Mesendoderm (in vitro differentiated cells): ENCODE data around the gene LHX2.

Experiments used
- DNase-seq: peaks from one replicate; pipeline ENCODE4 v3.0.0; 2013
- H2AK5ac ChIP-seq: 2 replicates; pipeline ENCODE4 v1.6.1; 2013; ENCODE audit warnings: low read length, inconsistent platforms
- H2BK120ac ChIP-seq: 2 replicates; pipeline ENCODE4 v1.6.1; 2013; ENCODE audit warnings: low read depth, mild to moderate bottlenecking, low read length, moderate library complexity, mixed read lengths
- H2BK15ac ChIP-seq: replicated peaks from 2 replicates; pipeline ENCODE4 v1.6.1; 2013; ENCODE audit warnings: low read depth, mild to moderate bottlenecking, moderate library complexity
- H2BK5ac ChIP-seq: 2 replicates; pipeline ENCODE4 v1.6.1; 2013; ENCODE audit warnings: low read length, inconsistent platforms
- H3K18ac ChIP-seq: 2 replicates; pipeline ENCODE4 v1.6.1; 2013; ENCODE audit warnings: mild to moderate bottlenecking, low read length, mixed read lengths
- H3K23ac ChIP-seq: one replicate; pipeline ENCODE4 v1.6.1; 2013; ENCODE audit warnings: low read length
- H3K27ac ChIP-seq: 2 replicates; pipeline ENCODE4 v1.5.1; 2013; ENCODE audit warnings: low read depth, mild to moderate bottlenecking, inconsistent platforms, low read length, moderate library complexity
- H3K27me3 ChIP-seq: 2 replicates; pipeline ENCODE4 v1.6.1; 2013; ENCODE audit warnings: low read length, control low read depth, mild to moderate bottlenecking, inconsistent platforms; ENCODE audit not compliant: insufficient read depth, poor library complexity
- H3K36me3 ChIP-seq: 2 replicates; pipeline ENCODE4 v1.6.1; 2013; ENCODE audit warnings: low read length, inconsistent platforms; ENCODE audit not compliant: control insufficient read depth, insufficient read depth
- H3K4ac ChIP-seq: one replicate; pipeline ENCODE4 v1.6.1; 2013; ENCODE audit warnings: low read depth, mild to moderate bottlenecking, low read length, moderate library complexity
- H3K4me1 ChIP-seq: 2 replicates; pipeline ENCODE4 v1.6.1; 2013; ENCODE audit warnings: low read depth, low read length, inconsistent platforms; ENCODE audit not compliant: control insufficient read depth
- H3K4me2 ChIP-seq: 2 replicates; pipeline ENCODE4 v1.6.1; 2013; ENCODE audit warnings: low read length
- H3K4me3 ChIP-seq: 2 replicates; pipeline ENCODE4 v1.5.1; 2013; ENCODE audit warnings: mild to moderate bottlenecking, low read length
- H3K56ac ChIP-seq: one replicate; pipeline ENCODE4 v1.6.1; 2013; ENCODE audit warnings: low read length
- H3K79me1 ChIP-seq: 2 replicates; pipeline ENCODE4 v1.6.1; 2013; ENCODE audit warnings: low read length, inconsistent platforms
- H3K79me2 ChIP-seq: 2 replicates; pipeline ENCODE4 v1.6.1; 2013; ENCODE audit warnings: mild to moderate bottlenecking, low read length; ENCODE audit not compliant: control insufficient read depth, insufficient read depth
- H3K9ac ChIP-seq: 2 replicates; pipeline ENCODE4 v1.6.1; 2013; ENCODE audit warnings: low read length, inconsistent platforms
- H4K5ac ChIP-seq: one replicate; pipeline ENCODE4 v1.6.1; 2013; ENCODE audit warnings: low read length
- H4K8ac ChIP-seq: one replicate; pipeline ENCODE4 v1.6.1; 2013; ENCODE audit warnings: low read depth, mild to moderate bottlenecking, control low read depth, low read length, moderate library complexity
- WGBS: extraction: QIAGEN DNeasy Blood & Tissue Kit; methylation state at CpG from one replicate; pipeline ENCODE4 v1.1.7; 2013; ENCODE audit warnings: low lambda C conversion rate, missing lambda C conversion rate; ENCODE audit not compliant: insufficient coverage; ENCODE audit errors: extremely low coverage; 5-methylcytosine and 5-hydroxymethylcytosine counted together

The LHX2 gene

GRCh38 chr9:124033348-124033747, 21.8 kb downstream of the LHX2 start:
- no peak overlapping the region for H2BK15ac ChIP-seq
- no peak overlapping the region for H3K9ac ChIP-seq
- no peaks in the 10 kb centered on the region for H3K4me1 ChIP-seq
- H3K56ac ChIP-seq = no peak overlapping the region
- H2BK5ac ChIP-seq = no peak overlapping the region
- no peak for DNase-seq
- H2BK120ac ChIP-seq = no peak overlapping the region
- no peak overlapping the region for H3K27ac ChIP-seq
- H3K27me3 ChIP-seq = no peaks in the 10 kb centered on the region
- H2AK5ac ChIP-seq = no peak overlapping the region
- no peak overlapping the region for H3K18ac ChIP-seq
- no peak overlapping the region for H3K23ac ChIP-seq
- no peak overlapping the region for H4K8ac ChIP-seq
- H3K4me2 ChIP-seq = no peak overlapping the region
- no CpG with 5 or more reads among the region's 5 CpGs for WGBS
- no peak overlapping the region for H3K4me3 ChIP-seq
- no peak overlapping the region for H3K4ac ChIP-seq
- no peak overlapping the region for H4K5ac ChIP-seq
- no peaks in the 10 kb centered on the region for H3K36me3 ChIP-seq
- no peaks in the 10 kb centered on the region for H3K79me1 ChIP-seq
- no peaks in the 10 kb centered on the region for H3K79me2 ChIP-seq

GRCh38 chr9:124033967-124034366, 22.4 kb downstream of the LHX2 start:
- H3K23ac ChIP-seq = no peak overlapping the region
- no peak overlapping the region for H3K18ac ChIP-seq
- H3K4me1 ChIP-seq = no peaks in the 10 kb centered on the region
- no peak overlapping the region for H4K5ac ChIP-seq
- H2BK5ac ChIP-seq = no peak overlapping the region
- H2BK120ac ChIP-seq = no peak overlapping the region
- no peak overlapping the region for H3K9ac ChIP-seq
- no peak overlapping the region for H3K27ac ChIP-seq
- H3K79me2 ChIP-seq = no peaks in the 10 kb centered on the region
- no peaks in the 10 kb centered on the region for H3K36me3 ChIP-seq
- no peak overlapping the region for H4K8ac ChIP-seq
- no CpG with 5 or more reads among the region's 3 CpGs for WGBS
- no peak overlapping the region for H3K4ac ChIP-seq
- H3K56ac ChIP-seq = no peak overlapping the region
- no peaks in the 10 kb centered on the region for H3K27me3 ChIP-seq
- H3K4me2 ChIP-seq = no peak overlapping the region
- H2AK5ac ChIP-seq = no peak overlapping the region
- DNase-seq = no peak
- no peak overlapping the region for H3K4me3 ChIP-seq
- H3K79me1 ChIP-seq = no peaks in the 10 kb centered on the region
- H2BK15ac ChIP-seq = no peak overlapping the region

- no peak overlapping the region for H3K4me2 ChIP-seq
- no peaks in the 10 kb centered on the region for H3K79me2 ChIP-seq
- H3K27ac ChIP-seq = no peak overlapping the region
- no peak for DNase-seq
- no peaks in the 10 kb centered on the region for H3K36me3 ChIP-seq
- H4K5ac ChIP-seq = no peak overlapping the region
- H3K27me3 ChIP-seq = no peaks in the 10 kb centered on the region
- no CpG with 5 or more reads among the region's 17 CpGs for WGBS
- H3K23ac ChIP-seq = no peak overlapping the region
- H2AK5ac ChIP-seq = no peak overlapping the region
- H2BK5ac ChIP-seq = no peak overlapping the region
- no peak overlapping the region for H3K4me3 ChIP-seq
- no peaks in the 10 kb centered on the region for H3K79me1 ChIP-seq
- no peak overlapping the region for H3K56ac ChIP-seq
- H2BK15ac ChIP-seq = no peak overlapping the region
- H3K9ac ChIP-seq = no peak overlapping the region
- H3K18ac ChIP-seq = no peak overlapping the region
- no peaks in the 10 kb centered on the region for H3K4me1 ChIP-seq
- H2BK120ac ChIP-seq = no peak overlapping the region
- H3K4ac ChIP-seq = no peak overlapping the region
- H4K8ac ChIP-seq = no peak overlapping the region
Measured at GRCh38 chr9:124035001-124035650, 23.6 kb downstream of the LHX2 start.

- Histone ChIP-seq H3K79me2 (no peaks in the 10 kb centered on the region), H2BK120ac (no peak overlapping the region), H2BK5ac (no peak overlapping the region), H4K8ac (no peak overlapping the region), H3K4me2 (no peak overlapping the region), H3K79me1 (no peaks in the 10 kb centered on the region), H3K4me3 (no peak overlapping the region), H3K4ac (no peak overlapping the region), H3K4me1 (no peaks in the 10 kb centered on the region), H2BK15ac (no peak overlapping the region), H3K27me3 (no peaks in the 10 kb centered on the region), H3K36me3 (no peaks in the 10 kb centered on the region), H4K5ac (no peak overlapping the region), H3K9ac (no peak overlapping the region), H3K56ac (no peak overlapping the region), H3K27ac (no peak overlapping the region), H3K23ac (no peak overlapping the region), H3K18ac (no peak overlapping the region), H2AK5ac (no peak overlapping the region)
- no CpG with 5 or more reads among the region's 1 CpG for WGBS
- DNase-seq = no peak
Measured at GRCh38 chr9:124036578-124036977, 25.0 kb downstream of the LHX2 start.

GRCh38 chr9:124037790-124038189, 26.2 kb downstream of the LHX2 start:
- Histone ChIP-seq H3K4ac (no peak overlapping the region), H3K27me3 (no peaks in the 10 kb centered on the region), H3K4me1 (no peaks in the 10 kb centered on the region), H3K4me2 (no peak overlapping the region), H3K4me3 (no peak overlapping the region), H4K8ac (no peak overlapping the region), H3K79me1 (no peaks in the 10 kb centered on the region), H3K36me3 (no peaks in the 10 kb centered on the region), H3K27ac (no peak overlapping the region), H3K79me2 (no peaks in the 10 kb centered on the region), H2AK5ac (no peak overlapping the region), H3K18ac (no peak overlapping the region), H2BK15ac (no peak overlapping the region), H3K23ac (no peak overlapping the region), H2BK120ac (no peak overlapping the region), H2BK5ac (no peak overlapping the region), H4K5ac (no peak overlapping the region), H3K56ac (no peak overlapping the region), H3K9ac (no peak overlapping the region)
- DNase-seq = peak; percentile 82
- WGBS = no CpG with 5 or more reads among the region's 6 CpGs

- Histone ChIP-seq H3K9ac (no peak overlapping the region), H3K79me2 (no peaks in the 10 kb centered on the region), H3K4ac (no peak overlapping the region), H3K4me3 (no peak overlapping the region), H2BK120ac (no peak overlapping the region), H3K56ac (no peak overlapping the region), H3K27ac (no peak overlapping the region), H2BK15ac (no peak overlapping the region), H4K8ac (no peak overlapping the region), H3K18ac (no peak overlapping the region), H3K23ac (no peak overlapping the region), H4K5ac (no peak overlapping the region), H3K79me1 (no peaks in the 10 kb centered on the region), H2AK5ac (no peak overlapping the region), H3K27me3 (no peaks in the 10 kb centered on the region), H2BK5ac (no peak overlapping the region), H3K36me3 (no peaks in the 10 kb centered on the region), H3K4me1 (no peaks in the 10 kb centered on the region), H3K4me2 (no peak overlapping the region)
- WGBS = no CpG with 5 or more reads among the region's 6 CpGs
- DNase-seq = peak; percentile 27
Measured at GRCh38 chr9:124038239-124038638, 26.7 kb downstream of the LHX2 start.
